ENCODE data around the gene CNTNAP2. TPM values are rescaled to one million over a fixed set of nuclear protein-coding genes. Genes with fewer than 3 reads are reported as not detected.

CNTNAP2 gene
- total RNA-seq, 4 donors from 2014 or later: 0.42 to 0.71 TPM; not detected in 2

DNA sequence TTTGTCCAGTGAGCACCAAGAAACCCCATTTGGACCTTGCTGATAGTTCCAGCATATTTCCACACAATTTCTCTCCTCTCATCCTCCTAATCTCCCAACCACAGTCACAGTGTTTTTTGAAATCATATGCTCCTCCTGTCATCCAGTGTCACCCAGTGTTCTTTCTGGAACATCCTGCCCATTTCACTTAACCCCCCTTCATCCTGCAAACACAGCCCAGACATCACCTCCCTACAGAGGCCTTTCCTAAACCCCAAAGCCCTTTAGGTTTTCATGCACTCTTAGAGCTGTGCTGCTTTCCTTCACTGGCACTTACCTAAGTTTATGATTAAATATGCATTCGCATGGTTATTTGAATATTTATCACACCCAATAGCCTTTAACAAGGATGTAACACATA lies 1316.0 kb downstream of the CNTNAP2 start:
- WGBS, 2 donors: 91 to 93% methylated on average over 1 of the region's 1 CpG
- TF ChIP-seq POLR2A (IDR thresholded peaks at IDR 0.05): no peak
- DNase-seq (ENCODE audit: low spot score in 2 of 2): no peak
- intact Hi-C loops (cut with DNase I; ENCODE audit: low total_unique reads): no loop called here
- no peak overlapping the region for H3K4me3 ChIP-seq (ENCODE audit: low read depth, poor library complexity, severe bottlenecking)

DNA sequence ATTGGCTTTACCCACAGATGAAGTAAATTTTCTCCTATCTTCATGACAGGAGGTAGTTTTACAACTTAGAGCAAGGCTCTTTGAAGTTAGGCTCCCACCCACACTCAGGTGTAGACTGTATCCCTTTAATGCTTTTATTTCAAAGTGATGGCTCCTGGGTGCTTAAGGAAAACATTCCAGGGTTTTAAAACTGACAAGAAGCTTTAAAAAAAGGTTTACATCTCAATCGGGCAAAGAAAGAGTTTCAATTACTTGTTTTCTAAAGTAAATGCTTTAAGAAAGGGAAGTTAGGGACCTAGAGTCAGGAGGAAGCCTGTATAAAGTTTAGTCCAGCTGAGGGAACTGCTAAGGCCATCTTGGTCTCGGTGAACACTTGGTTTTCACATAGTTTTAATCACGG lies 1320.1 kb downstream of the CNTNAP2 start:
- TF ChIP-seq POLR2A (IDR thresholded peaks at IDR 0.05): no peak
- TF ChIP-seq, protein P1, sequence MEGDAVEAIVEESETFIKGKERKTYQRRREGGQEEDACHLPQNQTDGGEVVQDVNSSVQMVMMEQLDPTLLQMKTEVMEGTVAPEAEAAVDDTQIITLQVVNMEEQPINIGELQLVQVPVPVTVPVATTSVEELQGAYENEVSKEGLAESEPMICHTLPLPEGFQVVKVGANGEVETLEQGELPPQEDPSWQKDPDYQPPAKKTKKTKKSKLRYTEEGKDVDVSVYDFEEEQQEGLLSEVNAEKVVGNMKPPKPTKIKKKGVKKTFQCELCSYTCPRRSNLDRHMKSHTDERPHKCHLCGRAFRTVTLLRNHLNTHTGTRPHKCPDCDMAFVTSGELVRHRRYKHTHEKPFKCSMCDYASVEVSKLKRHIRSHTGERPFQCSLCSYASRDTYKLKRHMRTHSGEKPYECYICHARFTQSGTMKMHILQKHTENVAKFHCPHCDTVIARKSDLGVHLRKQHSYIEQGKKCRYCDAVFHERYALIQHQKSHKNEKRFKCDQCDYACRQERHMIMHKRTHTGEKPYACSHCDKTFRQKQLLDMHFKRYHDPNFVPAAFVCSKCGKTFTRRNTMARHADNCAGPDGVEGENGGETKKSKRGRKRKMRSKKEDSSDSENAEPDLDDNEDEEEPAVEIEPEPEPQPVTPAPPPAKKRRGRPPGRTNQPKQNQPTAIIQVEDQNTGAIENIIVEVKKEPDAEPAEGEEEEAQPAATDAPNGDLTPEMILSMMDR (IDR thresholded peaks at IDR 0.05): no peak
- intact Hi-C loops (cut with DNase I; ENCODE audit: low total_unique reads): no loop called here
- H3K4me3 ChIP-seq (ENCODE audit: low read depth, poor library complexity, severe bottlenecking): no peak overlapping the region
- no peak for DNase-seq (ENCODE audit: low spot score in 2 of 2)
- WGBS, 2 donors: 25 to 48% methylated on average over 3 of the region's 3 CpGs

DNA sequence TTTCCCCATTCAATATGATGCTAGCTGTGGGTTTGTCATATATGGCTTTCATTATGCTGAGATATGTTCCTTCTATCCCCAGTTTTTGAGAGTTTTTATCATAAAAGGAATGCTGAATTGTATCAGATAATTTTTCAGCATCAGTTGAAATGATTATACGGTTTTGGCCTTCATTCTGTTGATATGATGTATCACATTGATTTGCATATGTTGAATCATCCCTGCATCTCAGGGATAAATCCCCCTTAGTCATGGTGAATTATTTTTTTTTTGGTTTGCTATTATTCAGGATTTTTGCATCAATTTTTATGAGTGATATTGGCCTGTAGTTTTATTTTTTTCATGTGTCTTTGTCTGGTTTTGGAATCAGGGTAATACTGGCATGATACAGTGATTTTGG lies 1321.6 kb downstream of the CNTNAP2 start:
- no peak for DNase-seq (ENCODE audit: low spot score in 2 of 2)
- intact Hi-C loops (cut with DNase I; ENCODE audit: low total_unique reads): no loop called here
- H3K4me3 ChIP-seq (ENCODE audit: low read depth, poor library complexity, severe bottlenecking): no peak overlapping the region
- TF ChIP-seq, protein P1 (IDR thresholded peaks at IDR 0.05): no peak
- 70 to 84% methylated on average over 1 of the region's 1 CpG for WGBS, 2 donors

DNA sequence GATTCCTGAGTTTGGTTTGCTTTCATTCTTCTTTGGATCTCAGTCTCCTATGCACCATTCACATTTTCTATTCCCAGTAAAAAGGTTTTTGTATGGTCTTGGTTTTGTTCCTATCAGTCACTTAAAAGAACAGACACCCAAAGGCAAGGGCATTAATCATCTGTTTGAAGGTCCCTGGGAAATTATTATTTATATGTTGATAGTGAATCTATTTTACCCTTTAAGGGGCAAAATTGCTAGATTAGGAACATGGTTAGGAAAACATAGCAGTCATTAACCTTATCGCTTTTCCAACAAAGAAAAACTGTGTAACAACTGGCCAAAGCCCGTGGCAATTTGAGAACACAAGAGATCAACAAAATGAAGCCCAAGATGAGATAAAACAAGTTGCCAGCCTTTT lies 1327.3 kb downstream of the CNTNAP2 start:
- intact Hi-C loops (cut with DNase I; ENCODE audit: low total_unique reads): no loop called here
- TF ChIP-seq, protein P1 (IDR thresholded peaks at IDR 0.05): no peak
- no peak for TF ChIP-seq POLR2A (IDR thresholded peaks at IDR 0.05)
- no peak overlapping the region for H3K4me3 ChIP-seq (ENCODE audit: low read depth, poor library complexity, severe bottlenecking)
- WGBS, 2 donors: 73 to 89% methylated on average over 2 of the region's 2 CpGs
- DNase-seq (ENCODE audit: low spot score in 2 of 2): no peak

DNA sequence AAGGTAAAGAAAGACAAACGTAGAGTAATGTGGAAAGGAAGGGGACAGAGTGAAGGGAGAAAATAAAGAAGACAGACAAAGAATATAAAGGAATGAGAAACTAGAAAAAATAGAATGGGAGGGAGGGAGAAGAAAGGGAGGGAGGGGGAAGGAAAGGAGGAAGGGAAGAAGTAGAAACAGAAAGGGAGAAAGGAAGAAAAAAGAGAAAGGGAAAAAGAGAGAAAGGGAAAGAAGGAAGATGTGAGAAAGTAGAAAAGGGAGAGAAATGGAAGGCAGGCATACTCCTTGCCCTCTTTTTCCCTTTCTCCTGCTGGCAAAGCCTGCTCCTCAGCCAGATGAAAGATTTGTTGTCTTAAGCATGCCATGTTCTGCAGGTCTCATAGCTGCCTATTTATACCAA lies 1336.2 kb downstream of the CNTNAP2 start:
- no peak overlapping the region for H3K4me3 ChIP-seq (ENCODE audit: low read depth, poor library complexity, severe bottlenecking)
- no peak for TF ChIP-seq POLR2A (IDR thresholded peaks at IDR 0.05)
- TF ChIP-seq, protein P1 (IDR thresholded peaks at IDR 0.05): no peak
- no peak for DNase-seq (ENCODE audit: low spot score in 2 of 2)
- intact Hi-C loops (cut with DNase I; ENCODE audit: low total_unique reads): no loop called here
- WGBS, 2 donors: 67 to 68% methylated on average over 1 of the region's 1 CpG

DNA sequence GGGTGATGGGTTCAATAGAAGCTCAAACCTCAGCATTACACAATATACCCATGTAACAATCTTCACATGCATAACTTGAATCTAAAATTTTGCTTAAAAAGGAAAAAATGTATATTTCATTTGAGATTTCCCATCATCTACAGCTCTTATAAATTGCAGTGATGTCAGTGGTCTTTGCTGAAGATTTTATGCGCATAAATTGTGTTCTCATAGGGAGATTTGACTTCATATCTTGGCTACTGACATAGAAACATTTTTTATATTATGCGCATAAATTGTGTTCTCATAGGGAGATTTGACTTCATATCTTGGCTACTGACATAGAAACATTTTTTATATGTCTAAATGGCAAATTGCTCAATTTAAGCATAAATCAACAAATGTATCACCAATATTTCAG lies 1348.6 kb downstream of the CNTNAP2 start:
- no peak for DNase-seq (ENCODE audit: low spot score in 2 of 2)

More for the DNA sequence above, 1348.6 kb downstream of the CNTNAP2 start:
- intact Hi-C loops (cut with DNase I; ENCODE audit: low total_unique reads): no loop called here
- no peak overlapping the region for H3K4me3 ChIP-seq (ENCODE audit: low read depth, poor library complexity, severe bottlenecking)
- TF ChIP-seq, protein P1 (IDR thresholded peaks at IDR 0.05): no peak
- no peak for TF ChIP-seq POLR2A (IDR thresholded peaks at IDR 0.05)
- 96 to 97% methylated on average over 2 of the region's 2 CpGs for WGBS, 2 donors

Data from lower leg skin (tissue), 4 donors.